Activated gamma-delta T cell (primary cell): ENCODE data around the gene ADRM1.

Source experiments
- DNase-seq: peaks from one replicate; lab custom pipeline; 2025; lab: John Stamatoyannopoulos, UW

Gene ADRM1

GRCh38 chr20:62325172-62325905, 22.5 kb downstream of the ADRM1 start:
- no peak for DNase-seq

DNA sequence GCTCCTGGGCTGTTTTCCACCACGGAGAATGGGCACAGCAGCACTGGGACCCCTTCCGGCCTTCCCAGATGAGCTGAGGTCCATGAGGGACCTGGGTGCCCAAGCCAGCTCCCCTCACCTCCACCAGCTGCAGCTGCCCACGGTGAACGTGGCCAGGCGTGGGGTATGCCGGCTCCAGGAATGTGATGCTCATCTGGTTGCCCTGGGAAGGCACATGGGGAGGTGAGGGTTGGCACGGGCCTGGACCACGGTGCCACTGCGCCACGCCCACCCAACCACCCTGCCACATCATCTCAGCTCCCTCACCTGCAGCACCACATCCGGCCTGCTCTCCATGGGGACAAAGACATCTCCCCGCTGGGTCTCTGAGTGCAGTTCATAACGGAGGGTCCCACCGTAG, 23.8 kb downstream of the ADRM1 start:
- DNase-seq, result no peak

DNA sequence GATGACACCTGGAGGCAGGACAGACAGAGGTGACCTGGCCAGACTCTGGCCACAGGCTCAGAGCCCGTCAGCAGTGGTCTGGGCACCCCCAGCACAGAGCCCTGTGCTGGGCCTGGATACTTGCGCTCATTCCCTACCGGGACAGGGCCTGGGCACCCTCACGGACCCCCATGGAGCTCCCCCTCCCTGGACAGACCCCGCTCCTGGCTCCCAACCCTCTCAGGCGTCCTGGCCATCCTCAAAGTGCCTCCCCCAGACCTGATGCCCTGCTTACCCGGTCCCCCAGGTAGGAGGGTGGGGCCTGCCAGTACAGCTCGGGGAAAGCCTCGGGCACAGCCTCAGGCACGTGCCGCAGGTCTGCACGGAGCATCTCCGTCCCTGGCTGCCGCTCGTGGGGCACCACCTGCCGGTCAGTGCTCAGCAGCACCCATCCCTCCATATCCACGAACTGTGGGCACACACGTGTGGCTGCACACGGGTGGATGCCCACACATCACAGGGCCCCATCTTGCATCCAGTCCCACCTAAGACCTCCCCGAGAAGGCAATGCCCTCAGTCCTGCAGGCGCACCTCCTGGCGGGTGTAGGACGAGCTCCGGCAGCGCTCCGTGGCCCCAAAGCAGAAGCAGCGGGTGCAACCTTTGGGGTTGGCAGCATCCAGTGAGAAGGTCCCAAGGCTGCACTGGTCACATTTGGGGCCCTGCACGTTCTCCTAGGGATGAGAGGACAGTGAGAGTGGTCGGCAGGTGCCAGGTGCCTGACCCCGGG, 24.3 kb downstream of the ADRM1 start:
- no peak for DNase-seq

GRCh38 chr20:62327726-62328495, 25.1 kb downstream of the ADRM1 start:
- DNase-seq, result no peak

DNA sequence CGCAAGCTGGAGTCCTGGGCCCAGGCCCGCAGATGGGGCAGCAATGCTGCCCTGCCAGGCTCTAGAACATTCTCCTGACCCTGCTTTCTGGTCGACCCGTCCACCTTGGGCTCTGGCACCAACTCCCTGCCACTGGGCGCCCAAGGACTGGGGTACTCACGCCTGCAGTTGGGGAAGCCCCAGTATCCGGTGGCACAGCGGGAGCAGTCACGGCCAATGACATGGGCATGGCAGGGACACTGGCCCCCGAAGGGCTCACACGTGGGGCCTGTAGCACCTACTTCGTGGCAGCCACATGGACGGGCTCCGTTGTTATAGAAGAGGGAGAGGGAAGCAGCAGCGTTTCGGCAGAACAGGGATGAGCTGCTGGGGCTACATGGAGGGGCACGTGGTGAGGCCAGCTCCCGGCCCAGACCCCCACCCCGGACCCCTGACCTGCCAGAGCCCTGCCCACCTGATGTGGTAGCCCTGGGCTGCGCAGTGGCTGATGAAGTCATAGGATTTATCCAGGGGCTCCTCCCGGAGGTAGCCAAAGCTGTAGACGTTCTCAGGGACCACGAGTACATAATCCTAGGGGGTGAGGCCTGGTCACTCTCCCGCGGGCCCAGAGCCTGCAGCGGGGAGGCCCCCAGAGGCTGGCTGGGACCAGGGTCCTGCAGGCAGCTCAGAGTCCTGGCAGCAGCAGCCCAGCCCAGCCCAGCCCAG, 26.0 kb downstream of the ADRM1 start:
- no peak for DNase-seq

DNA sequence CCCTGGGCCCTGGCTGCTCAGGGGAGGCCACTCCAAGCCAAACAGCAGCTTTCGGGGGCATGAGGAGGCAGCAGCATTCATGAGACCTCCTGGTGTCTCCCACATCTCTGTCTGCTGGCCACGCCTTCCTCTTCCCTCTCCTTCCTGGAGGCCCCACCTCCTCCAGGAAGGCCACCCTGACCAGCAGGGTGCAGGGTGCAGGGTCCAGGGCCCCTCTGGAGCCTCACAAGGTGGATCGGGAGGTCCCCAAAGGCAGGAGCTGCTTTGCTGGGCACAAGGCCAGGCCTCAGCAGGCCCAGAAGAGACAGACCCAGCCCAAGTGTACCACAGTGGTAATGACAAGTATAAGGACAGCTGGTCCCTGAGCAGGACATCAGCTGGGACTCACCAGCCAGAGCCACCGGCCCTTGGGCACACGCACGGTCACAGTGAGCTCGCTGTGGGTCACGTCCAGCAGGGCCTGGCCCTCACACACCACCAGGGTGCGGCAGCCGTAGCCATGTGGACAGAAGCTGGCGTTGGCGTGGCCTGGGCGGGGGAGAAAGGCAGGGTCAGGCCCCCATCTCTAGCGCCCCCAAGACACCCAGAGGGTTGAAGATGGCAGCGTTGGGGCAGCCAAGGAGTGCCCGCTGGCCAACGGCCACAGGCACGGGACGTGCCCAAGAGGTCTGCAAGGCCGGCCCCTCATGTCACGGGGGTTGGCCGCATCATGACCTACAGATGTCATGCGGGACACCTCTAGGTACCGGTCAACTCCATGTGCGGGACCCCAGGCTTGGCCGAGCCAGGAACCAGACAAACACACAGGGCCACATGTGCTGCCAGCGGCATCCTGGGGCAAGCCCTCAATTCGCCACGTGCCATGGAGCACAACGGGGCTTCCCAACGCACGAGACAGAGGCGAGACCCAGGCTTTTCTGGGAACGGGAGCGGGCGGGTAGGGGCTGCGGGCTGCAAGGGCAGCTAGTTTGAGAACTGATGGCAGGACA, 26.9 kb downstream of the ADRM1 start:
- DNase-seq, result no peak

DNA sequence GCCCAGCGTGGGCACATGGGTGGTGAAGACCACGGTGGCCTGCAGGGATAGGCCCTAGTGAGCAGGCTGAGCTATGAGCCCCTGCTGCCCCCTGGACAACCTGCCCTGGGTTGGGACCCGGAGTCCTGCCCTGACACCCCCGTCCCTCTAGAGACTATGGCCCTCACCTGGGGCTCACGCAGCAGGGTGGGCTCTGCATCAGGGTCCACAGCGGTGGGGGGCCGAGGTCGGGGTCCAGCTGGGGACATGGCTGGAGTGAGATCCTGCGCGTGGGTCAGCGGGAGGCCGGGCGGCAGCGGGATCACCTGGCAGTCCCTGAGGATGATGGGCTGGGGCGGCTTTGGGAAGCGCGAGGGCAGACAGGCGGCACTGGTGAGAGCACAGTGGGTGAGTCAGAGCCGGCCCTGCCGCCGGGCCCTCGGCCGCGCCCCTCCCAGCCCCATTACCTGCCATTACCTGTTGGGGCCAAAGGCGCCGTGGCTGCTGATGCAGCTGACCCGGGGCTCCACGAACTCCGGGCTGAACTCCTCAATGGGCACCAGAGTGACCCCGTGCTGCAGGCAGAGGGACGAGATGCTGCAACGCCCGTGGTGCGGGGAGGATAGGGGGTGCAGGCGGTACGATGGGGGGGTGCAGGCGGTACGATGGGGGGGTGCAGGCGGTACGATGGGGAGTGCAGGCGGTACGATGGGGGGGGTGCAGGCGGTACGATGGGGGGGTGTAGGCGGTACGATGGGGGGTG, 27.9 kb downstream of the ADRM1 start:
- no peak for DNase-seq

- no peak for DNase-seq
These were observed 28.6 kb downstream of the ADRM1 start for GRCh38 chr20:62331347-62331746.

DNA sequence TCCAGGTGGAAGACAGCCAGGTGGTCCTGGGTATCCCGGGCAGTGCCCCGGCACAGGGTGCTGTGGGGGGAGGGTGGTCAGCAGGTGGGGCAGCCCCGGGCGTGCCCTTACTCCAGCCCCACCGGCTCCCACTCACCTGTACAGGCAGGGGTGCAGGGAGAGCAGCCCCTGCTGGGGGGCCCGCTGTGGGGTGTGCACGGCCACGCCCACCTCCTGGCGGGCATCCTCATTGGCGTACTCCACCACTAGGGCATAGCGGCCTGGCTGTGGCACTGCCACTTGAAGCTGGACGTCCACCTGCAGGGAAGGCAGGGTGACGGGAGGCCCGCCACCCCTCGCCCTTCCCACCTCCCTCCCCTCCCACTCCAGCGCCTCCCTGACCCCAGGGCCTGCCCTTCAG, 29.6 kb downstream of the ADRM1 start:
- DNase-seq, result no peak

DNA sequence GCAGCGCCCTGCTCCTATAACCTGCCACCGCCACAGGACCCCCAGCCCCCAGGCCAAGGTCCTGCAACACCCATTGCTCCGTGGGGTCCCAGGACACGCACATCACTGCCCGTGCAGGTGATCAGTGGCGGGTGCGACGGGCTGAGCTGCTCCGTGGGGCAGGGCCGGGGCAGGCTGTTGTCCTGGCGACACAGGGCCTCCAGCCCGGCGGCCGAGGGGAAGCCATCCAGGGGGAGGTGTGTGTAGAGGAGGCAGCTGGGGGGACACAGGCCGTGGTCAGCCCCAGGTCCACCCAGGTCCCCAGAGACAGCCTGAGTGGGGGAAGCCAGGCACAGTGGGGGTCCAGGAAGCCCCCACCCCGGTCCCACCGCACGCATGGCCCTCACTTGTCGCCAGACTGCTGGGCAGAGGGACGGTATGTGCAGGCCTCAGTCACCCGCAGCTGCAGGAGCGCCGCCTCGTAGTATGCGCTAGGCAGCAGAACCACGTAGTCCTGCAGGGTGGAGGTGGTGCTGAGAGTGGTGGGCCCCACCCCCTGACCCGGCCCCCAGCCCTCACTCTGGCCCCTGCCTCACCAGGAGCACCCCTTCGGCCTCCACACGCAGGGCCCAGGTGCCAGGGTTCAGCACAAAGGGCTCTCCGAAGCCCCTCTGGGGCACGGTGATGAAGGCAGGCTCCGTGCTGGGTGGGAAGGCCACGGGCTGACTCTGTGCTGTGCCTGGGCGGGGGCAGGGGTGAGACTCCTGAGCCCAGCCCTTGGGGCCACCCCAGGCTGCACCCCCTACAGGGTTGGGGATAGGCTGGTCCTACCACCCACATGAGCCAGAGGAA, 30.4 kb downstream of the ADRM1 start:
- DNase-seq, result no peak

DNA sequence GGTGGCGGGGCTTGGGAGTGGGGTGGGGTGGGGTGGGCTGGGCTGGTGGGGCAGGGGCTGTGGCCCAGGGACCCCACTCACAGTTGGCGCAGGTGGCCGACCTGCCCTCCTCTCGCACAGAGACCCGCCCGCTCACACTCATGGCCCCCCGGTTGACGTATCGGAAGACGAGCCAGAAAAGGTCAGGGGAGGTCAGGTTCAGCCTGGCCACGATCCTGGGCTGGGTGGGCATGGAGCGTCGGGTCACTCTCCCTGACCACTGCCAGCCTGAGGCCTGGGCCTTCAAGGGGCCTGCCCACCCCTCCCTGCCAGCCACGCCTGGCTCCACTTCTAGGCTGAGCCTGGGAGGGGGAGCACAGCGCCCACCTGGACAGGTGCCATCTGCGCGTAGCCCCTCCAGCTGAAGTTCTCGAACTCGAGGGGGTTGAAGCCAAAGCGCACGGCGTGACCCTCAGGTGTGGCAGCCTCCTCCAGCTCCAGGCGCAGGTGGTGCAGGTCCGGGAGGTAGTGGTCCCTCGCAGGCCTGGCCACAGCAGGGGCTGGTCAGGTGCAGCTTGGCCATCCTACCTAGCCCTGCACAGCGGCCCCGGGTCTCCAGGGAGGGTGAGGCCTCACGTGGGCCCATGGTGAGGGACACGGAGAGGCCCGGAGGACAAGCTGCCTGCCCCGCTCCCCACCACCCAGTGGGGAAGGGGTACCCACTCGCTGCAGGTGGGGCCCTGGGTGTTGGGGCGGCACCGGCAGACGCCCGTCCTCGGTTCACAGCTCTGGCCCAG, 31.2 kb downstream of the ADRM1 start:
- no peak for DNase-seq

DNA sequence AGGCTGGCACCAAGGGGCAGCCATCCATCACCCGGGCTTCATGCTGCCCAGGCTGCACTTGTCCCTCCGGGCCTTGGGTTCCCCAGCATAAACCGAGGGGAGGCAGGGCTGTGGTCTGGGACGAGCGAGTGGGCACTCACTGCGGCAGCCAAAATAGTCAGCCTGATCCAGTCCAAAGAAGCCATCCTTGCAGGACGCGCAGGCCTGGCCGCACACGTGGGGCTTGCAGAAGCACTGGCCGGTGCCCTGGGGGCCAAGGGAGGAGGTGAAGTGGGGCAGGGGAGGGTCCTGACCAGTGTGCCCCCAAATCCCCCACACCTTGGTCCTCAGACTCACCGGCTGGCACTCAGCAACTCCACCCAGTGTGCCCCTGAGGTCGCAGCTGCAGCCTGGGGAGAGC, 32.1 kb downstream of the ADRM1 start:
- DNase-seq, result no peak

DNA sequence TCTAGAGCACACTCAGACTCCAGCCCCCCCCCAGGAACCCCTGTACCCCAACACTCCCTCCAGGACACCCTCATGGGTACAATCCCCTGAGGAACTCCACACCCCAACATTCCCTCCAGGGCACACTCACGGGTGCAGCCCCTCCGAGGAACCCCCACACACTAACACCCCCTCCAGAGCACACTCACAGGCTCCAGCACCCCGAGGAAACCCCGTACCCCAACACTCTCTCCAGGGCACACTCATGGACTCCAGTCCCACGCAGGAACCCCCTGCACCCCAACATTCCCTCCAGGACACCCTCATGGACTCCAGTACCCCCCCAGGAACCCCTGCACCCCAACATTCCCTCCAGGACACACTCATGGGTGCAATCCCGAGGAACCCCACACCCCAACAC, 32.7 kb downstream of the ADRM1 start:
- no peak for DNase-seq

GRCh38 chr20:62336329-62336728, 33.5 kb downstream of the ADRM1 start:
- no peak for DNase-seq

DNA sequence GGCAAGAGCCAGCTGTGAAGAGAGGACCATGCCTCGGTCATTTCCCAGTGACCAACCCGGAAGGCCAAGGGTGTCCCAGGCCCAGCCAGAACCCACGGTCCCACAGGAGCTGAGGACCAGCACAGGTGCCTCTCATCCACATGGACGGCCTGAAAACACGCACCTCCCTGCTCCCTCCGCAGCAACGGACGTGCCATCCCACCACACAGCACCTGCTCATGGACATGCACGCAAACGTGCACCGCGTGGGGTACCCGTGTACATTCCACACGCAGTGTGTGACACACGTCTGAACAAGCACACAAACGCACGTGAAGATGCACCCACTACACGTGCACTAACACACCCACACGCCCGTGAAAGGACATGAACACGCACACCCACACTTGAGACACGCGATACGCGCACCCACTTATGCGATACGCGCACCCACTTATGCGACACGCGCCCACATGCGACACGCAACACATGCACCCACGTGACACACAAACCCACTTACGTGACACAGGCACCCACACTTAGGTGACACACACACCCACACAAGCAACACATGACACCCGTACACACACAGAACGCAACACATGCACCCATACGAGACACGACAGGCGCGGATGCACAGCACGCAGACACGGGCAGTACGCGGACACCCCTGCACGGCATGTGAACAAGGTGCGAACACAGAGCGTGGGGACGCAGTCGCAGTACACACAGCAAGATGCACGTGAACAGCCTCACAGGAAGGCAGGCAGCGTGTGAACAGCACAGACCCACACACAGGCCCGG, 34.2 kb downstream of the ADRM1 start:
- no peak for DNase-seq

- DNase-seq, result no peak
These were observed 34.9 kb downstream of the ADRM1 start for GRCh38 chr20:62337558-62338293.

GRCh38 chr20:62338294-62338620, 35.5 kb downstream of the ADRM1 start:
- DNase-seq, result no peak
